Right hindlimb (tissue), 1 donor: ENCODE results near the gene TP53BP1.

Source experiments
- DNase-seq: peaks from one replicate; pipeline ENCODE4 v3.0.0-alpha.2; 2018

Gene TP53BP1

DNA sequence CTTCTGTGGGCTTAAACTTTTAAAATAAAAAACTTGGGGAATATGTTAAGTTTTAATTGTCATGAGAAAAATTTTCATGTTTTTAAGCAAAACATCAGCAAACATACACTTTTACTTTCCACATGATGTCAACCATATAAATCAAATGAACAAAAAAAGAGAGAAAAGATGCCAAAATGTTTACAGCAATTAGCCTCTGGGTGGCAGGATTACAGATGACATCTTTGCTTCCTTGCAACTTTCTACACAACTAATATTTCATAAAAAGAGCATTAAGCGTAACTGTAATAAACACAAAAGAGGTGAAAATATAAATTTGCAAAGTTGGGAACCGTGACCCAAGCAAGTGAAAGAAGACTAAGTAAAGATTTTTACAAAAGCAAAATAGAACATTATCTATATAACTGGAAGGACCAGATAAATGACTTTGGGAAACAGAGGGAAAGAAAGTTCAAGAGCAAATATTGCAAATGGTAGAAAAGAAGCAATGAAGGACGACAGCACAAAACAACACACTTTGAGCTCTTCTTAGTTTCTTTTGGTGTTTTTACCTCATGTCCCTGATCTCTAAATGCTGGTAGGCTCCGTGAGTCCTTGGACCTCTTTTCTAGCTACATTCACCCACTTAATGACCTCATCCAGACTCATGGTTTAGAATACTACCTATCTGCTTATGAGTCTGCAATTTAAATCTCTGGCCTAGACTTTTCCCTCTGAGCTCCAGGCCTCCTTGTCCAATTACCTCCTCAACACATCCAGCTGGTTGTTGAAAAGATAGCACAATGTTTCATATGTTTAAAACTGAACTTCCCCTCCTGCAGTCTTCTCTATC is 9.4 kb downstream of the TP53BP1 start:
- no peak for DNase-seq

DNA sequence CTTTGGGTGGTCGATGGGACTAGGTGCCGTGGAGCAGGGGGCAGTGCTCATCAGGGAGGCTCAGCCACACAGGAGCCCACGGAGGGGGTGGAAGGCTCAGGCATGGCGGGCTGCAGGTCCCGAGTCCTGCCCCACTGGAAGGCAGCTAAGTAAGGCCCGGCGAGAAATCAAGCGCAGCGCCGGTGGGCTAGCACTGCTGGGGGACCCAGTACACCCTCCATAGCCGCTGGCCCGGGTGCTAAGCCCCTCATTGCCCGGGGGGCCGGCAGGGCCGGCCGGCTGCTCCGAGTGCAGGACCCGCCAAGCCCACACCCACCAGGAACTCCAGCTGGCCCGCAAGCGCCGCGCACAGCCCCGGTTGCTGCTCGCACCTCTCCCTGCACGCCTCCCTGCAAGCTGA is 19.1 kb downstream of the TP53BP1 start:
- no peak for DNase-seq

DNA sequence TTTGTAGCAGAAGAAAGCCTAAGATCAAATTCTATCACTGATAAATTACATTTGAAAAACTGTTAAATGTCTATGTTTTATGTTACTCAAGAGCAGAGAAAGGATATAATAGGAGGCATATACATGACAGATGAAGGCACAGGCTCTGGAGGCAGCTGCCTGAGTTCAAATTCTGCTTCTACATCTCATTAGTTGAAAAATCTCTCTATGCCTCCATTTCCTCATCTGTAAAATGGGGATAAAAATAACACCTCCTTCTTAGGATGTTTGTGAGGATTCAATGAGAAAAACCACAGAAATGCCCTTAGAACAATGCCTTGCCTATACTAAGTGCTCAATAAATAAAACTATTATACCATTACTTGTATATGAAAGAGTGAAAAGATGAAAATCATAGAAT is 21.0 kb downstream of the TP53BP1 start:
- no peak for DNase-seq

DNA sequence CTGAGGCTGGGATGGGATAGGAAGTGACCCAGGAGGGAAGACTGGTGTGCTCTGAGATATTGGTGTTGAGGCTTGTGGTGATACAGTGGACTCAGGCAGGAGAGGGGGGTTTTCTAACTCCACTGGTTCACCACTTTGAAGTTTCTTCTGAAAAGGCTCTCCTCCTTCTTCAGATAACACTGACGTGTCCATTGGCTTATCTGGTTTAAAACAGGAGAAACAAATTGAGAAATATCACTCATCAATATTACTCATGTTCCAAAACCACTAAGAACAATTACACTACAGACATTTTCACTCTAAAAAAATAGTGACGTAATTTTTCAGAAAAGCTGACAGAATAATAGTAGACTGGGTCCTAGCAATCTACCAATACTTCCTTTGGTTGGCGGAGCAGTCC is 23.1 kb downstream of the TP53BP1 start:
- DNase-seq: no peak

DNA sequence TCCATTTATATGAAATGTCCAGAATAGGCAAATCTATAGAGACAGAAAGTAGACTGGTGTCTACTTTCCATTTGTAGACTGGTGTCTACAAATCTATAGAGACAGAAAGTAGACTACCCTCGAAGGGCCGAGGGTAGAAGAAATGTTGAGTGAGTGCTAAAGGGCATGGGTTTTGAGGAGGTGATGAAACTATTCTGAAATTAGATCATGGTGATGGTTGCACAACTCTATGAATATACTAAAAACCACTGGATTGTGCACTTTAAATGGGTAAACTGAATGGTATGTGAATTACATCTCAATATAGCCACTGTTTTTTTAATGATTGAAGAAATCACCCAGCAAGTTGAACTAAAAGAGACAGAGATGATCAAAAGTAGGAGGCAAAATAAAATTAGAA is 27.9 kb downstream of the TP53BP1 start:
- DNase-seq: no peak

DNA sequence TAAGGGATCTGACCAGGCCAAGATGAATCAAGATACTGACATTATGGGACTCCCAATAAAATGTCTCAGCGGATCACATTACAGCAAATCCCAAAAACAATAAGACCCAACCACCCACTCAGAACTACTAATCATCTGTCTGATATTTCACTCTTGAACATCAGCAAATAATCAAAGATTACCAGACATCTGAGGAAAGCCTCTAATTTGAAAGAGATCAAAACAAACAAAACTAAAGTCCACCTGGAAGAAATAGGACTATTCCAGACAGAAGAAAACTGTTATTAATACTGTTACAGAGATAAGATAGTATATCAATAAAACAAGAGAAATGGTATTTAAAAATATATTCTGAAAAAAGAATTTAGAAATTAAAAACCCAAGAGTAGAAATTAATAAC is 29.0 kb downstream of the TP53BP1 start:
- DNase-seq: no peak

DNA sequence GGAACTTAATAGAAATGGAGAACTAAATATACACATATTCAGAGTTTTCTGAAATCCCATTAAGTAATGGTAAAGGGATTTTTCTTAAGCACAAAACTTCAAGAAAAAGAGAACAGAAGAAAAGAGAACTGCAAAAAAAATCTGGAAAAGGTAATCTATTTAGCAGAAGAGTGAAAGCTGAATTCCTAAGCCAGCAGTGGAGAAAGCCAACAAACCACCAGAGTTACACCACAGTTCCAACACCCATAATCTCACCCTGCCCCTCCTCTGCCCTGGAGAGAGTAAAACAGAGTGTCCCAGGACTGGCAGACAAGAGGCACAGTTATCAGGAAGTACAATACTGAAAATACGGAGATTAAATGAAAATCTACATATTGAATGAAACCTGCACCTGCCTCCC is 29.4 kb downstream of the TP53BP1 start:
- no peak for DNase-seq

DNA sequence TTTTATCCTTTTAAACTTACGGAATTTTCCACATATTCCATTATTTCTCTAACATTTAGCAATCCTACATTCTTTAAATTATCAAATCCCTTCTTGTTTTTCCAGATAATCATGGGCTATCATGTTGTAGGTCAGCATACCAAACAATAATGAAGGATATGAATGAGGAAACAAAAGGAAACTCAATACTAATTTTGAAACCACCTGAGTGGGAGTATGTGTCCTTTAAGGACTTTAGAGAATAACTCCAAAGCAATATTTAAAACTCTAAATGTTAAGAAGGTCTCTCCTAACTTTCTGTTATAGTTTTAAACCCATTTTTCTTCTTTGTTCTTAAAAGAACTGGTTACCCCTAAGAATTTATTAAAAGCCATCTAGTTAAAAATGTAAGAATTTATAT is 43.0 kb downstream of the TP53BP1 start:
- no peak for DNase-seq

DNA sequence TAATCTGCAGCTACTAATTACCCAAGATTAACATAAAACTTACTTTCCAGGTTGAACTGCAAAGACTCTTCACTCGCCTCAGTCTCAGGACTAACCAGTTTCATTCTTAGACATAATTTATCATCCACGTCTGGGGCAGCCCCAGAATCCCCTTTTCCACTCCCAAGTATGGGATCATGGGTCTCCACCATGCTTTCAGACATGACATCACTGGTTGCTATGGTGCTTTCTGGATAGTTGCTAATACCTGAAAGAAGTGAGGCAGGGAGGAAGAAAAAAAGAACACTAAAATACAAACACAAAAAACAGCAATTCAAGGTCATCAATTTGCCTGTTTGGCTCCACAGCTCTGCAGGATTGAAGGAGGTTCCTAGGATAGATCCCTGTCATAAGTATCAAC is 46.6 kb downstream of the TP53BP1 start:
- DNase-seq: no peak

DNA sequence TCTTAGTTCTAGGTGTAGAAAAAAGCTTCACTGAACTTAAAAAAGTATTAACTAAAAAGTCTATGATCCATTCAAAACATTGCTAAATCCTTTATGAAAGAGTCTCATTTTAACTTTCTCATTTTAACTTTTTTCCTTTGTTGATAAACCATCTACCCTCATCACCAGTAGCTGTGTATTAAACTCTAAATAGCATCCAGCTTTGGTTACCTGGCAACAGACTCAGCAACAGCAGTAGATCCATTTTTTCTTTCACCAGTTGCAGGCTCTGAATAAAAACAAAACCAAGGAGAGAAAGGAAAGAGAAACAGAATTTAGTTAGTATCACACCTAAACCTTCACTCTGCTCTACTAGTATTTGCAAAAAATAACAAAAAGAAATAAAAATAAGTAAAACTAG is 51.6 kb downstream of the TP53BP1 start:
- no peak for DNase-seq

DNA sequence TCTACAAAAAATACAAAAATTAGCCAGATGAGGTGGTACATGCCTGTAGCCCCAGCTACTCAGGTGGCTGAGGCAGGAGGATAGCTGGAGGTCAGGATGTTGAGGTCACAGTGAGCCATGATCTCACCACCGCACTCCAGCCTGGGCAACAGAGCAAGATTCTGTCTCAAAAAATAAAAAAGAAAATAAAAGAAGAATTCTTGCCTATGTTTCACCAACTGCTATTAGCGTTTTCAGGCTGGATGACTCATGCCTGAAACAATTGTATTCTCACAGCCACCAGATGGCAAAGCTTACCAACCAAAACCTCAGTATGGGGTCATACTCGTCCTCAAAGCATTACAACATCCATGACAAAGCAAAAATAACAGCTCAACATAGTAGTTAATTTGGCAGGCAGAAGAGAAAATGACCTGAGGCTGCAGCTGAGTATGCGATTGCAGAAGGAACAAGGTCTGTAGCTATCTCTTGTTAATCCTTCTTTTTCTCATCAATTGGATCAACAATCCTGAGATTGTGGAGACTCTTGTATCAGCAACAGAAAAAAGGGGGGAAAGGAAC is 52.2 kb downstream of the TP53BP1 start:
- peak; percentile 30 for DNase-seq

DNA sequence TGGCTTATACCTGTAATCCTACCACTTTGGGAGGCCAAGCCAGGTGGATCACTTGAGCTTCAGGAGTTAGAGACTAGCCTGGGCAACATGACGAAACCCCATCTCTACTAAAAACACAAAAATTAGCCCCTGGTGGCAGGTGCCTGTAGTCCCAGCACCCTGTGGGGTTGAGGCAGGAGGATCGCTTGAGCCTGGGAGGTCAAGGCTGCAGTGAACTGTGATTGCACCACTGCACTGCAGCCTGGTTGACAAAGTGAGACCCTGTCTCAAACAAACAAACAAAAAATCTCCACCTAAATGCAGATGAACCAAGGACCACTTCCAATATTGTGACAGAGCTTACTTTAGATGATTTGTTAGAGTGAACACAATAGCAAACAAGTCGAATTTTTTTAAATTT is 53.7 kb downstream of the TP53BP1 start:
- no peak for DNase-seq

DNA sequence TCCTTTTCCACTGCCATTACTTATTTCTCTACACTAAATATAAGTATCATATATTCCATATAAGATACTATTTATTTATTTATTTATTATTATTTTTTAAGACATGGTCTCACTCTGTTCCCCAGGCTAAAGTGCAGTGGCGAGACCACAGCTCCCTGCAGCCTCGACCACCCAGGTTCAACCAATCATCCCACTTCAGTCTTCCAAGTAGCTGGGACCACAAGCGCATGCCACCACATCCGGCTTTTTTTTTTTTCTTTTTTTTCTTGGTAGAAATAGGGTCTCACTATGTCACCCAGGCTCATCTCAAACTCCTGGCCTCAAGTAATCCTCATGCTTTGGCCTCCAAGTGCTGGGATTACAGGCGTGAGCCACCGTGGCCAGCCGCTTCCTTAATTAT is 56.6 kb downstream of the TP53BP1 start:
- DNase-seq: no peak

DNA sequence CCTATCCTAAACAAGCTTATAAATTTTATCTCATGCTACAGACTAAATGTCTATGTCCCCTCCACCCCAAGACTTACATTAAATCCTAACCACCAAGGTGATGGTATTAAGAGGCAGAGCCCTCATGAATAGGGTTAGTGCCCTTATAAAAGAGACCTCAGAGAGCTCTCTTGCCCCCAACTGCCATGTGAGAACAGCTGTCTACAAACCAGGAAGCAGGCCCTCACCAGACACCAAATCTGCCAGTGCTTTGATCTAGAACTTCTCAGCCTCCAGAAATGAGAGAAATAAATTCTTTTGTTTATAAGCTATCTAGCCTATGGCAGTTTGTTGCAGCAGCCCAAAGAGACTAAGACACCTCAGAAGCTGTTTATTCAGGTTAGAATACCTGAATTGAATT is 58.5 kb downstream of the TP53BP1 start:
- no peak for DNase-seq

DNA sequence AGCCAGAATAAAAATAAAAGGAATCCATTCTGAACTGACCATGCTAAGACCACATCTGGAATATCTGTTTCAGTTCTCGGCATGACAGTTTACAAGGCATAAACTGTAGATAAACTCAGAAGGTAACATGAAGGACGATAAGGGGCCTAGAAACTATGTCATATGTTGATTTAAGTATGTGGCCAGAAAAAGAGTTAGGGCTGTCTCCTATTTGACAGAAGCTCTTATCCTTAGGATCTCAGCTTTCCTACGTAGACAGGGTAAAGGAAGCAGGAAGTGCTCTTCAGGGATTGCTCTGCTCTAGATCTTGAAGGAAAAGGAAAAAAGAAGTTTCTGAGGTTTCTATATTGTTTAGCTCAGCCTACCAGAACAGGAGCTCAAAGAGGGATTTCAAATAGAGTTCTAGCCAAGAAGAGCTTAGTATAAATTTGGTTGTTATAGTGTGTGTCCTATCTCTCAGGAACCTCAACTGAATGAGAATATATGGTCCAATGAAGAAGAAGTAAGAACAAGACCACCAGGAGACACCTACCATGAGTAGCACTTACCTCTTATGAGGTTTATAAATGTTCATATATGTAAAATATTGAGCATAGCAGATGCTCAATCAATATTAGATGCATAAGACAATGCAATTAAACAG is 59.2 kb downstream of the TP53BP1 start:
- DNase-seq: no peak

DNA sequence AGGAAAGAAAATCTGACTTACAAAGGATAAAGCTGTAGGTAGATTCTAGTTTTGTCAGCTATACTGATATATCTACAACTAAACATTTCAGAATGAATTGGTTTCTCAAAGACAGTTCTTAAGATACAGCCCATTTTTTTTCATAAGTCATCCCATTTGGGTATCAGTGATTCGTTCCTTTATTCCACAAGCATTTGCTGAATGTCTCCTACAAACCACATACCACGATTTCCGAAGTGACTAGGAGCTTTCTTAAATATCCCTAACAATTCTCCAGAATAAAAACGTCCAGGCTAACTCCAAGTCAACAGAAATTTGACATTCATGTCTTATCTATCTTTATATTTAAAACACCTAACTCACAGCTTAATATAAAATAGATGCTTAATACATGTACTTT is 59.8 kb downstream of the TP53BP1 start:
- DNase-seq: no peak

DNA sequence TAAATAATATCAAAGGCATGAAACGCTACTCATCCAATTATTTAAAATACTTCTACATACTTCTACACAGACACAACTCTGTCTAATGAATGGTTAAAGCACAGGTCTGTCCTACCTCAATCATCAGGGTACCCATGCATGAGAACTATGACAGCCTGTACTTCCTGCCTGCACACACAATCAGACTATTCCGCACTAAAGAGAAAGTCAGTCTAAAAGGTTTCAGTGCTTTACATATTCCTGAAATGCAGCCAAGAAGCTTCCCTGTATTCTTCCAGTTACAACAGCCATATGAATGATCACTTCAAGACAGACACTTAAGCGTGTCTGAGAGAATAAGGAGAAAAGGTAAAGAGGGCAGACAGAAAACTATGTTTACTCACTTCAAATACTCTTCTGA is 63.3 kb downstream of the TP53BP1 start:
- no peak for DNase-seq

DNA sequence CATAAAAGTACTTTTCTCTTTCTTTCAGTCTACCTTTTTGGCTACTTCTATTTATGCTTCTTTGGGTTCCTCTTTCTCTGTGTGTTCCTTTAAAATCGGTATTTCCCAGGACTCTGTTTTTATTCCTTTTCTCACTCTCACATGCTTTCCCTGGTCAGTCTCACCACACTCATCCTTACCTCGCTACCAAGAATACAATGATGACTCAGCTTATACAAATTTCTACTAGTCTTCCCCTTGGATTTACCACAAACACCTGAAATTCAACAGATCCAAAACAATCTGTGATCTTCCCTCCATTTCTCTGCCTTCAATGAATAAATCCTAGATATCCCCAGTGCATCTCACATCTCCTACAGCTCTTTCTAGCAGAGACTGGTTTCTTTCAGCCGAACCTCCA is 69.2 kb downstream of the TP53BP1 start:
- no peak for DNase-seq

DNA sequence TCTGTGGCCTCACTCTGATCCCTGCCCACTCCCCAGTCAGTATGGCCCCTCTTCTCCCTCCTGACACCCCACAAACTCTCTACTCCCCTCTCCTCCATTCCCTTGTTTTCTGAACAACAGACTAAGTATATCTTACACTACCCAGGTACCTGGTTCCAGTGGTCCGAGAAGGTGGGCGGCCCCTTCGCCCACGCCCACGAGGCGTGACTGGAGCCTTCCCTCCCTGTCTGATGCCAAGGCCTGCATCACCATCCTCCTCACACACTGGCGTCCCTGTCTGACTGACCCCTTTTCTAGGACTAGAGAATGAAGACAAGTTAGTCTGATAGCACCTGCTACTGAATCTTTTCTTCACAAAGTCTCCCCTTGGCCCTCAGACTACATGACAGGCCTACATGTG is 72.1 kb downstream of the TP53BP1 start:
- DNase-seq: no peak

DNA sequence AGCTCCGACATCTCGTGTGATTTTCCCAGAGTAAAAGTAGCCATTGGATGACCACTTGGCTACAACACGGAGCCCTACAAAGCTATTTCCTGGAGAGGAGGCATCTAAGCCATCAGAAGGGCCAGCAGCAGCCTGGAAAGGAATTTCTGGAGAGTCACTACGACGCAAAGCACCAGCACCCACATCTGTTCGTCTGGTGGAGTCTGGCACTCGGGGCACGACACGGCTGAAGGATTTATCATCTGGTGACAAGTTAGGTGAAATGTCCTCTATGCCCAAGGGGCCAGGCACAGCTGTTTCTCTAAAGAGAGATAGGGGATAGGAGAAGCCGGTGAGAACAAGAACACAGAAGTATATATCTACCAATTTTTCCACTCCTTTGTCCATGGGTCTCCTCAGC is 72.5 kb downstream of the TP53BP1 start:
- DNase-seq: no peak

DNA sequence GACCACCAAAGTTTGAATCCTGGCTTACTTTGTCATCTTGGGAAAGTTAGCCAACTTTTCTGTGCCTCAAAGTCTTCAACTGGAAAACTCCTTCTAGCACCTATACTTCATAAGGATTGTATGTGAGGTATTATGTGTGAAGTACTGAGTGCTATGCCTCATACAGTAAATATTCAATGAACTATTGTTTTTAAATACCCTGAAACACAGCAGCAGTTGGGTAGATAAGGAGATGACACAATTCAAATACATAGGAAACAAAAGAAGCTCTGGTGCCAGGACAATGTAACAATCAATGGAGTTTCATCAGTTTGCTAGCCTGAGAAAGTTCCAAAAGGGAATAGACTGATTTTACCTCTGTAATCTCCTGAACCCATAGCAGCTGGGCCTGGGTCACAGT is 78.8 kb downstream of the TP53BP1 start:
- no peak for DNase-seq

DNA sequence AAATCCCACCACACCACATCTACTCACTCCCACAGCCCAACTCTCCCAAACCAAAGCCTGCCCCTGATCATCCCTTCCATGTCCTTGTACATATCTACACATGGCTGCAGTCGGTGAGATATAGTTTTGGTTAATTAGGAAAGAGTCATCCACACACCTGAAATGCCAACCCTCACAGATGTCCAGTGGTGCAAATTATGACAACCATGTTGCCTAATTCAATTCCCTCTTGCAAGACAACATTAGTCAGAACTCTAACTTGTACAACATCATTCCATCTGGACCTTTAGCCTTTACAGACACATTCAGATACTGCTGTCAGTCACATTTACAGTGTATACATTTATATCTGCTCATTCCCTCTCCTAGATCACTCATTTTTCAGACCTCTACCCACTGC is 80.9 kb downstream of the TP53BP1 start:
- no peak for DNase-seq

DNA sequence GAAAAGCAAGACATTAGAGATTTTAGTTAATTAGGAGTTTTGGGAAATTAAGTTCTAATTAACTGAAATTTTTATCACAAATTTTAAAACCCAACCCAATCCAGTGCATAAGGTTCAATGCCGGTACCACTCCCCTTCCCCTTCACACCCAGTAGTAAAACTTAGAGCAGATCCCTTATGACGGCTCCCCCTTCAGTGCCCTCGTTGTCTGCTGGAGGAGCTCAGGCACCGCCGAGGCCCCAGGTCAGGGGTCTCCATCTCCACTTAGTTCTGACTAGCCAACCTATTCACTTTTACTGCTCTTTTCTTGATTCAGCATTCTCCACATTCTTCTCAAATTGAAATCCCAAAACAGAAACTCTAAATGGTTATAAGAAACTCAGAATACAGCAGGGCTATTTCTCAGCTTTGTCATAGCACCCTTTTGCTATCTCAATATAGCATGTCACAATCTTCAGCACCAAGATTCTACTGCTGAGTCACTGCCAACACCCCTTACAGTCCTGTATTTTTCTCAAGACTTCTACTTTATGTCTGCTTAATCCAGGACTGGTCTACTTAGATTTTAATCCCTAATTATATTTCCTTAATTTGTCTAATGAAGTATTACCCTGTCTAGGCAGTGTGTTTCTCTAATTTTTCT is 82.3 kb downstream of the TP53BP1 start:
- DNase-seq: no peak

DNA sequence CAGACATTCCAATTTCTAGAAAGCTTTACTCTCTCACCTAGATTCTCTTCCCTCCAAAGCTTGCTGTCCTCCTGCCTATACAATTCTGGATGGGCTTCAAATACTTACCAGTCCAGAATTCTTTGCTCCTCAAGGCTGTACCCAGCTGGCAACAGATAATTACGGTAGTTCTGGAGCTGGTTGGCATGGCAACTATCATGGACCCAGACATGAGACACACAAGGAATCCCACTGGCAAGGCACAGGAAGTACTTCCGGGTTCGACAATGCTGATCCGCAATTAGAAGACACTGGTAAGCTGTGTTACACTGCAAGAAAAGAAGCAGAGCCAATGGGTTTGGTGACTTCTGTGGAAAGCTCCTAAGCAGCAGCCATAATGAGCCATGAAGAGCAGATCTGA is 84.2 kb downstream of the TP53BP1 start:
- DNase-seq: no peak
